ENCODE measurements around the gene MAP4K1. TPM values are rescaled to one million over a fixed set of nuclear protein-coding genes. Genes with fewer than 3 reads are reported as not detected.
A peak's percentile ranks its signal among the peaks of the same experiment; 100 is the strongest.

The MAP4K1 gene
- total RNA-seq, 2 experiments from 2014 or later = 173 to 185 TPM

GRCh38 chr19:38562096-38562495, 55.7 kb downstream of the MAP4K1 start:
- H3K36me3 Mint-ChIP-seq (ENCODE audit: low read depth) = no peaks in the 10 kb centered on the region
- TF ChIP-seq CTCF (IDR thresholded peaks at IDR 0.05) = no peak
- ChIA-PET CTCF (no interaction called here), POLR2A (no interaction called here)
- Histone ChIP-seq H3K4me3 (ENCODE audit: low read length) (no peak overlapping the region), H3K27ac (ENCODE audit: low read depth in 1 of 2, low read length in 2 of 2) (no peak overlapping the region), H3K36me3 (ENCODE audit: insufficient read depth, low read length) (no peaks in the 10 kb centered on the region), H3K4me1 (ENCODE audit: insufficient read depth, low read length) (peaks cover 58% of the 10 kb centered on the region), H3K9me3 (ENCODE audit: control insufficient read depth in 1 of 2, insufficient read depth in 1 of 2, low read length in 2 of 2) (peaks cover 0 to 5% of the 10 kb centered on the region in 2 experiments), H3K27me3 (ENCODE audit: control insufficient read depth in 1 of 2, insufficient read depth in 2 of 2, low read length in 2 of 2) (peaks cover 3 to 4% of the 10 kb centered on the region in 2 experiments)
- no peak overlapping the region for H3K4me3 Mint-ChIP-seq
- H3K27me3 Mint-ChIP-seq = peaks cover 24% of the 10 kb centered on the region
- peaks cover 29% of the 10 kb centered on the region for H3K4me1 Mint-ChIP-seq (ENCODE audit: low read depth)
- H3K9me3 Mint-ChIP-seq = no peaks in the 10 kb centered on the region
- DNase-seq (no peak), ATAC-seq (ENCODE audit: poor library complexity) (no peak)
- no peak overlapping the region for H3K27ac Mint-ChIP-seq
- intact Hi-C loops (cut with DNase I, micrococcal nuclease) = no loop called here

DNA sequence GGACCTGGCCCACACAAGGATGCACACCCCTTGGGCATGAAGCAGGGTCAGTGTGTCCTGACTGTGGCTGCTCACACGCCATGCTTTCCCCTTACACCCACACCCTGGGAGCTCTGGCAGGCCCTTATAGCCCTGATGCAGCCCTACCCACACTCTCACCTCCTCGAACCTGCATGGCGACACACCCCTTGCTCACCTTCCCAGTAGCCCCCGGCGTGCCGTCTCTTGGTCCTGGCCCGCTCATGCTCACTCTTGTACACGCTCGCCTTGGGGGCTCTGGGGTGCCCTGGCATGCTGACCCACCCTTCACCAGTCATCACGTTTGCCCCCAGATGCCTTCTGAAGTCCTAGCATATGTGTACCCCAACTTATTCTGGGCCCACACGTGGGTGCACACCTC, 56.1 kb downstream of the MAP4K1 start:
- Mint-ChIP-seq H3K9me3 (no peaks in the 10 kb centered on the region), H3K4me1 (ENCODE audit: low read depth) (peaks cover 31% of the 10 kb centered on the region), H3K36me3 (ENCODE audit: low read depth) (no peaks in the 10 kb centered on the region), H3K27ac (no peak overlapping the region), H3K27me3 (peaks cover 23% of the 10 kb centered on the region), H3K4me3 (peak overlapping the region; percentile 25)
- no peak for TF ChIP-seq CTCF (IDR thresholded peaks at IDR 0.05)
- Histone ChIP-seq H3K27ac (ENCODE audit: low read depth in 1 of 2, low read length in 2 of 2) (no peak overlapping the region), H3K9me3 (ENCODE audit: control insufficient read depth in 1 of 2, insufficient read depth in 1 of 2, low read length in 2 of 2) (peaks cover 0 to 5% of the 10 kb centered on the region in 2 experiments), H3K36me3 (ENCODE audit: insufficient read depth, low read length) (no peaks in the 10 kb centered on the region), H3K27me3 (ENCODE audit: control insufficient read depth in 1 of 2, insufficient read depth in 2 of 2, low read length in 2 of 2) (peaks cover 3 to 4% of the 10 kb centered on the region in 2 experiments), H3K4me1 (ENCODE audit: insufficient read depth, low read length) (peaks cover 62% of the 10 kb centered on the region), H3K4me3 (ENCODE audit: low read length) (no peak overlapping the region)
- intact Hi-C loops (cut with DNase I, micrococcal nuclease) = no loop called here
- DNase-seq = no peak
- CTCF ChIA-PET = no interaction called here
- ATAC-seq (ENCODE audit: poor library complexity) = no peak
- POLR2A ChIA-PET = no interaction called here

DNA sequence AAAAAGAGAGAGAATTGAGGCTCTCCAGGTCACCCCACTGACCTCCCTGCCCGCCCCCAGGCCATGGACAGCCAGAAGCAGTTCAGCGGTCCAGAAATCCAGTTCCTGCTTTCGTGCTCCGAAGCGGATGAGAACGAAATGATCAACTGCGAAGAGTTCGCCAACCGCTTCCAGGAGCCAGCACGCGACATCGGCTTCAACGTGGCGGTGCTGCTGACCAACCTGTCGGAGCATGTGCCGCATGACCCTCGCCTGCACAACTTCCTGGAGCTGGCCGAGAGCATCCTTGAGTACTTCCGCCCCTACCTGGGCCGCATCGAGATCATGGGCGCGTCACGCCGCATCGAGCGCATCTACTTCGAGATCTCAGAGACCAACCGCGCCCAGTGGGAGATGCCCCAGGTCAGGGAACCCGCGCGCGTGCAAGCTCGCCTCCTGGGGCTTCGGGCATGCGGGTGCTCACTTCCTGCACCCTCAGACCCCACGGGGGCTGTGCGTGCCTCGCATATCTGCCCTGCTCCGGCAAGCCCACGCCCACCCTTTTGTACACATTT, 56.6 kb downstream of the MAP4K1 start:
- Mint-ChIP-seq H3K4me3 (no peak overlapping the region), H3K27me3 (peaks cover 23% of the 10 kb centered on the region), H3K27ac (no peak overlapping the region), H3K9me3 (no peaks in the 10 kb centered on the region), H3K4me1 (ENCODE audit: low read depth) (peaks cover 31% of the 10 kb centered on the region), H3K36me3 (ENCODE audit: low read depth) (no peaks in the 10 kb centered on the region)
- no peak for TF ChIP-seq CTCF (IDR thresholded peaks at IDR 0.05)
- Histone ChIP-seq H3K4me3 (ENCODE audit: low read length) (no peak overlapping the region), H3K27ac (ENCODE audit: low read depth in 1 of 2, low read length in 2 of 2) (no peak overlapping the region), H3K9me3 (ENCODE audit: control insufficient read depth in 1 of 2, insufficient read depth in 1 of 2, low read length in 2 of 2) (peaks cover 0 to 5% of the 10 kb centered on the region in 2 experiments), H3K36me3 (ENCODE audit: insufficient read depth, low read length) (no peaks in the 10 kb centered on the region), H3K27me3 (ENCODE audit: control insufficient read depth in 1 of 2, insufficient read depth in 2 of 2, low read length in 2 of 2) (peaks cover 3 to 4% of the 10 kb centered on the region in 2 experiments), H3K4me1 (ENCODE audit: insufficient read depth, low read length) (peaks cover 66% of the 10 kb centered on the region)
- intact Hi-C loops (cut with DNase I, micrococcal nuclease) = no loop called here
- ATAC-seq (ENCODE audit: poor library complexity) = no peak
- CTCF ChIA-PET = interaction anchor here (0.6 to 1.2 kb wide), 2 partner anchors 73 to 158 kb away, joined by 3 to 4 read pairs; partner anchors contain the start of gene FAM98C
- peak in 1 of 14 experiments; percentile 13 for DNase-seq
- POLR2A ChIA-PET = no interaction called here

Data from CD4-positive, alpha-beta T cell (primary cell).